GM18508 (cell line): Measurements from ENCODE around the gene NHLRC2.
A peak's percentile ranks its signal among the peaks of the same experiment; 100 is the strongest.

ENCODE experiments used
- ATAC-seq: cut with Tn5 transposase; IDR thresholded peaks from one replicate; pipeline ENCODE4 v1.9.1; 2021; ENCODE audit warnings: moderate number of reproducible peaks; ENCODE audit not compliant: insufficient read depth, unreplicated experiment

Gene NHLRC2

GRCh38 chr10:113858541-113858940, 4.1 kb downstream of the NHLRC2 start:
- no peak for ATAC-seq

- peak; percentile 37 for ATAC-seq
These were observed 4.8 kb downstream of the NHLRC2 start for GRCh38 chr10:113859261-113859660.

GRCh38 chr10:113865901-113866300, 11.4 kb downstream of the NHLRC2 start:
- ATAC-seq = no peak

GRCh38 chr10:113866551-113867394, 12.3 kb downstream of the NHLRC2 start:
- ATAC-seq = no peak

GRCh38 chr10:113867904-113868303, 13.4 kb downstream of the NHLRC2 start:
- no peak for ATAC-seq

DNA sequence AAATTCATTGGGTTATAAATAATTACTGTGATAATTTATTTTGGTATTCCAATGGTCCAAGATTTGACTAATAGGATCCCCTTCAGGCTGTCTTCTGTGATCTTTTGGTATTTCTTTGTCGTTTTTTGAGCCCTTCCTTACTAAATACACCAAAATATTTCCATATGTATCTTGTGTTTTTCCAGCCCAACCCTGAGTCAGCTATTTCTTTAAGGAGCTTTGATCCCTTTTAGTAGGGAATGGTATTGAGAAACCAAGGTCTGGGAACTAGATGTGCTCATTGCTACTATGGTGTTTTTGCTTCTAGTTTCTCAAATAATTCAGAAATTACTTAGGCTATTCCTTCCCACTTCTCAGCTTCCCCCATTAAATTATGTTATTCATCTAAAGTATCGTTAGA, 15.3 kb downstream of the NHLRC2 start:
- no peak for ATAC-seq

- no peak for ATAC-seq
These were observed 17.9 kb downstream of the NHLRC2 start for GRCh38 chr10:113872139-113873030.

- no peak for ATAC-seq
These were observed 20.8 kb downstream of the NHLRC2 start for GRCh38 chr10:113875212-113875611.

GRCh38 chr10:113876461-113876860, 22.0 kb downstream of the NHLRC2 start:
- ATAC-seq = no peak

DNA sequence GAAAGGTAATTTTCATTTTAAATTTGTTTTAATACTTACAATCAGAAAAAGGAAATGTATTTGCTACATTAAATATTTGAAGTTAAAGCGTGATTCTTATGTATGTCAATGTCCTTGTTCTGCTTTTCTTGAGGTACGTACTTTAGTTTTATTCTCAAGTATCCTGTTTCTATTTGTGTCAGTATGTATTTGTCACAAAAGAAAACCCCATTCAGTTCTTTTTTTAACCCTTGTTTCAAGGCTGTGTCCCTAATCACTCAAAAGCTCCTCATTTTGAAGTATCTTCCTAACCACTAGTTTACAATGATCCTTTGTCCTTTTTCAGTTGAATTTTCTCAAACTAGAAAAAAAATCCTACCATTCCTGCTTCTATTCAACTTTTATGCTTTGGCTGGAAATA, 25.2 kb downstream of the NHLRC2 start:
- peak; percentile 87 for ATAC-seq

DNA sequence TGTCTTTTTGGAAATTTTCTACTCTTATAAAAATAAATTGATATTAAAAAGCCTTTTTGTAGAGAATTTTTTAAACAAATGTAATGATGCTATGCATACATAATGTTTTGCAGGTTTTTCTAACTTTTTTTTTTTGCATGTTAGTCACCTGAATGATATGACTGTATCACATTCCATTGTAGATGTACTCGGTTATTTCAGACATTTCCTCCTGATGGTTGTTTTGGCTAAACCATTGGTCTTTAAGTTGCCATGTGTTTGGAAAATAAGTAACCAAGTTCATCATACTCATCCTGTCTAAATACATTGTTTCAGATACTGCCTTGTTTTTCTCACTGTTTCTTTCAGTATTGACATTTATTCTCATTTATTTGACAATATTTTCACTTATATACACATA, 25.8 kb downstream of the NHLRC2 start:
- ATAC-seq = no peak

DNA sequence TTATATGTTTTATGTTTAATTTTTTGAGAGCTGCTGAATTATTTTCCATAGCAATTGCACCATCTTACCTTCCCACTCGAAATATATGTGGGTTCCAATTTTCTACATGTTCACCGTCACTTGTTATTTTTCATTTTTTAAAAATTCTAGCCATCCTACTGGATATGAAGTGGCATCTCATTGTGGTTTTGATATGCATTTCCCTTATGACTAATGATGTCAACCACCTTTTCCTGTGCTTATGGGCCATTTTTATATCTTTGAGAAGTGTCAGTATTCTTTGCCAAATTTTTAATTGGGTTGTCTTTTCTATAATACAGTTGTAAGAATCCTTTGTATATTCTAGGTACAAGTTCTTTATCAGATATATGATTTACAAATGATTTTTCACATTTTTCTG, 27.8 kb downstream of the NHLRC2 start:
- no peak for ATAC-seq

DNA sequence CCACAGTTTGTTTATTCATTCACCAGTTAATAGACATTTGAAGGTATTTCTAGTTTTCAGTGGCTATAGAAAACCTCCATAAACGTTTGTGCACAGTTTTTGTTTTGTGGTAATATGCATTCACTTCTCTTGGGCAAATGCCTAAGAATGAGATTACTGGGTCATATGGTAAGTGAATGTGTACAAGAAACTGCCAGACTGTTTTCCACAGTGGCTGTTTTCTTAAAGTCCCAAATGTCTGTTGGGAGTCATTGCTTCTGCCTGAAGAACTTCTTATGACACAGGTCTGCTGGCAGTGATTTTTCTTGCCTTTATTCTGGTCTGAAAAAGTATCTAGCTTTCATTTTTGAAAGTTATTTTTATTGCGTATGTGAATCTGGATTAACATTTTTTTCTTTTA, 35.5 kb downstream of the NHLRC2 start:
- ATAC-seq = no peak

DNA sequence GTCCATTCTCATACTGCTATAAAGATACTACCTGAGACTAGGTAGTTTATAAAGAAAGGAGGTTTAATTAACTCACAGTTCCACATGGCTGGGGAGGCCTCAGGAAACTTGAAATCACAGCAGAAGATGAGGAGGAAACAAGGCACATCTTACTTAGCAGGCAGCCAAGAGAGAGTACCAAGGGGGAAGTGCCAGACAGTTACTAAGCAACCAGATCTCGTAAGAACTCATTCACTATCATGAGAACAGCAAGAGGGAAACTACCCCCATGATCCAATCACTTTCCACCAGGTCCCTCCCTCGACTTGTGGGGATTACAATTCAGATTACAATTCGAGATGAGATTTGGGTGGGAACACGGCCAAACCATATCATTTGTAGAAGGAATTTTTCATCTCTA, 36.3 kb downstream of the NHLRC2 start:
- ATAC-seq = no peak

- ATAC-seq = no peak
These were observed 37.0 kb downstream of the NHLRC2 start for GRCh38 chr10:113891476-113891875.

GRCh38 chr10:113893570-113893969, 39.1 kb downstream of the NHLRC2 start:
- ATAC-seq = no peak

- ATAC-seq = no peak
These were observed 40.1 kb downstream of the NHLRC2 start for GRCh38 chr10:113894581-113894980.

- no peak for ATAC-seq
These were observed 40.6 kb downstream of the NHLRC2 start for GRCh38 chr10:113895018-113895417.

DNA sequence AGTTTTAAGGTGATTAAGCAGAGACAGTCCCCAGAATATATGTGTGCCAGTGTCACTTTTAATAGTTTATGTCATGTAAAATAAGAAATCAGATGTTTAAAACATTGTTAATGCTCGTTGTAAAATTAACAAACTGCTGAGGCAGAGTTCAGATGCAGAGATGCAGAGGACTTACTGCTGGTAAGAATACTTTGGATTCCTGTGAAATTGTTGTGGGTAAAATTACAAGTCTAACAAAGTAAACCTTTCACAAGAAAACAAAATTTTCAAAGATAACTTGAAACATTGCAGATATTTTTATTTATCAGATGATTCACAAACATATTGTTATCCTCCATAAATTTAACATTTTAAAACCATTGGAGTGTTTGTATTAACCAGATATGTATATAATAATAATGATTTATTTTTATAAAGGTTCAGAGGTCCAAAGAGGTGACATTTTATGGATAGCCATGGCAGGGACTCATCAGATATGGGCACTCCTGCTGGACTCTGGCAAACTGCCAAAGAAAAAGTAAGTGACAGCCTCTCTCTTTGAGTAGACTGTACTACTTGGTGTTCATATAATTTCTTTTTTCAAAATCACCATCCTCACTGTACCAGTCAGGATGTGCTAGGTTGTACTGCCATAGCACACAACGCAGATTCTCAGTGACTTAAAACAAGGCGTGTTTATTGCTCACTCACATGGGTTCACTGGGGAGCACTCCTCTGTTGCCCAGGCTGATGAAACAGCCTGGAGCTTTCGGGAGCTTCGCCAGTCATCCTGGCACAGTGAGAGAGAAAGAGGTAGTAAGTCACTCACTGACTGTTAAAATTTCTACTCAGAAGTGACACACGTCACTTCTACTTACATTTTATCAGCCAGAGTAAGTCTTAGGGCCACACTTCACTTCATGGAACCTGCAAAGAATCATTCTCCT, 43.5 kb downstream of the NHLRC2 start:
- no peak for ATAC-seq

DNA sequence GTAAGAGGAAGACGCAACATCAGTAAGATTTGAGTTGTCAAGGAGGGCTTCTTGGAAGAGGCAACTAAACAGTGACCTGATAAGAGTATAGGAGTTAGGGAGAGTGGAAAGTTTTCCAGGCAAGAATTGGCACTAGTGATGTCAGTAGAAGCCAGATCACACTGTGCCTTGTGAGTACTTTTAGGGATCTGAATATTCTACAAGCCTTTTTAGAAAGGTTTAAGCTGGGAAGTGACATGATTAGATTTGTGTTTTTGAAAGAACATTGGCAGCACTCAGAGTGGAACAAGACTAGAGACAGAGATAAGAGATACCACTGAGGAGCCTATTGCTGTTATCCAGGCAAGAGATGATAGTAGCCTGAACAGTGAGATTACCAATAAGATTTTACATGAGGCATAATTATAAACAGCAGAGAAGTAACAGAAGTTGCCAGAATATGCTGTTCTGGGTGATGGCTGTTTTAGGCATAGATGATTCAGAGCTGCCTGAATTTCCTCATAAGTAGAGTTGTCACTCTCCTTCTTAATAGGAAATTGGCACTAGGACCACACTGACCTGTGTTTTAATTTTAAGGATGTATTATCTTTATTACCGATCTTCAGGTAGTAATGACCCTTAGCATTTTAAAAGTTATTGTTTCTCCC, 45.6 kb downstream of the NHLRC2 start:
- ATAC-seq = no peak
